ENCODE data around the gene ARID1B.

DNA sequence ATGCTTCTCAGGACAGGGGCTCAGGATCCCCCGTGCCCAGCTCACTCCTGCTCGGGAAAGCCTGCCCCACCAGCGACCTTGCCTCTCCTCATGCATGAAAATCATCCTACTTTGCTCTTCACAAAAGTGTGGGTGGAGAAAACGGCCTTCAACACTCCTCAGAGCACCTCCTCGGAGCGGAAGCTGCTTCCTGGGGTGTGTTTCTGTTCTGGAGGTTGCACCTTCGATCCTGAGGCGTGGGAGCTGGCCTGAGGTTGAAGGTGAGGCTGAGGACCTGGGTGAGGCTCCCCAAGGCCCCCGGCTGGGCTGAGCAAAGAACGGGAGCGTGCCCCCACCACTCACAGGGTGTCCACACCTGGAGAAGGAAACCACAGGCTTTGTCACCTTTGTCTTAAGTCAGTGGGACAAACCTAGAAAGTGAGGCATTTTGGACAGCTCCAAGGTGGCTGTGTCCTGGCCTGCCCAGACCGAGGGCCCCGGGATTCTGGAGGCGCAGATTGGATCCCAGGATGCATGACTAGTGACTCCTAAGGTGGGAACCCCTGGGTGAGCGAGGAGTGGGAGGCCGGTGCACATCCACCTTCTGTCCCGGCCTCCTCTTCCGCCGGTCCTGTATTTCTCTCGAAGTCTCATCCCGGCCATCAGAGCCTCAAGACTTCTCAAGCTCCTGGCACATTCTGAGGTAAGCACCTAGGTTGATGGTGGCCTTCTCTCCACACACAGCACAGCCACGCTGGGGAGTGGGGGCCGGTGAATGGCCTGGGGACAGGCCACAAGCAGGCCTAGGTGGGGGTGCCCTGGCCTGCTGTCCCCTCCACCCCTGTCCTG is 441.4 kb downstream of the ARID1B start:
- TF ChIP-seq CTCF (IDR thresholded peaks at IDR 0.05) (no peak), EZH2 (IDR thresholded peaks at IDR 0.05; ENCODE audit: borderline replicate concordance, insufficient read depth, low read depth, low read length, poor library complexity, severe bottlenecking) (no peak)
